Stimulated activated naive CD4-positive, alpha-beta T cell (primary cell): ENCODE measurements around the gene SEMA6B.
"Not testable (repeated sequence)": the region's sequence is repeated elsewhere in the genome, so short reads cannot be mapped to it uniquely, and the experiment has no call there.

ENCODE experiments used
- DNase-seq, 6 experiments: peaks; one replicate each; lab custom pipeline; 2025; lab: John Stamatoyannopoulos, UW

The SEMA6B gene

GRCh38 chr19:4571305-4571917 lies 11.9 kb upstream of the SEMA6B start:
- DNase-seq, result no peak

GRCh38 chr19:4570916-4571304 lies 11.4 kb upstream of the SEMA6B start:
- no peak for DNase-seq

GRCh38 chr19:4570402-4570801 lies 10.9 kb upstream of the SEMA6B start:
- DNase-seq, result no peak

- DNase-seq, result no peak
Measured at GRCh38 chr19:4568886-4569285, 9.4 kb upstream of the SEMA6B start.

- DNase-seq, result peak; percentile 10 to 58 (median 44)
Measured at GRCh38 chr19:4567584-4568071, 8.1 kb upstream of the SEMA6B start.

- no peak for DNase-seq
Measured at GRCh38 chr19:4566402-4567051, 7.0 kb upstream of the SEMA6B start.

- not testable (repeated sequence) for DNase-seq
Measured at GRCh38 chr19:4563562-4563961, 4.1 kb upstream of the SEMA6B start.

GRCh38 chr19:4562085-4562484 lies 2.6 kb upstream of the SEMA6B start:
- DNase-seq, result not testable (repeated sequence)

- peak in 3 of 6 experiments; percentile 12 to 24 (median 20) for DNase-seq
Measured at GRCh38 chr19:4557971-4558941, 1.2 kb downstream of the SEMA6B start.

- DNase-seq, result no peak
Measured at GRCh38 chr19:4557144-4557970, 2.1 kb downstream of the SEMA6B start.

GRCh38 chr19:4556597-4557127 lies 2.8 kb downstream of the SEMA6B start:
- DNase-seq, result no peak

- DNase-seq, result no peak
Measured at GRCh38 chr19:4555657-4556561, 3.6 kb downstream of the SEMA6B start.

GRCh38 chr19:4554717-4555116 lies 4.8 kb downstream of the SEMA6B start:
- no peak for DNase-seq

- no peak for DNase-seq
Measured at GRCh38 chr19:4553775-4554174, 5.7 kb downstream of the SEMA6B start.

GRCh38 chr19:4553092-4553695 lies 6.3 kb downstream of the SEMA6B start:
- no peak for DNase-seq

GRCh38 chr19:4552525-4552819 lies 7.0 kb downstream of the SEMA6B start:
- DNase-seq, result no peak

GRCh38 chr19:4550479-4551050 lies 8.9 kb downstream of the SEMA6B start:
- no peak for DNase-seq

GRCh38 chr19:4550018-4550417 lies 9.5 kb downstream of the SEMA6B start:
- no peak for DNase-seq

- DNase-seq, result no peak
Measured at GRCh38 chr19:4548238-4548584, 11.3 kb downstream of the SEMA6B start.
